Measurements from ENCODE around the gene CCDC12. TPM values are rescaled to one million over a fixed set of nuclear protein-coding genes. Genes with fewer than 3 reads are reported as not detected.

CCDC12 gene
- polyA plus RNA-seq, 1 of the 3 experiments (the other 2 are of a cell fraction), result 105 TPM

GRCh38 chr3:46883054-46883829 is 93.3 kb downstream of the CCDC12 start:
- peak overlapping the region in 1 of 2 experiments; percentile 44; a peak in 2 of 4 replicates for H3K4me3 ChIP-seq (ENCODE audit: low read depth in 2 of 2, low read length in 1 of 2)
- no peaks in the 10 kb centered on the region for H3K79me2 ChIP-seq (ENCODE audit: insufficient read depth)
- H3K36me3 ChIP-seq (replicated peaks in 1 of 2; ENCODE audit: control insufficient read depth in 1 of 2, insufficient read depth in 2 of 2, low read length in 1 of 2), result no peaks in the 10 kb centered on the region
- peak overlapping the region; percentile 82; the same call in 1 of the 2 replicates for H3K4me2 ChIP-seq
- H3K9me3 ChIP-seq, result no peaks in the 10 kb centered on the region
- H3K27ac ChIP-seq (ENCODE audit: low read depth in 2 of 2, low read length in 1 of 2), result no peak overlapping the region
- ChIA-PET POLR2A (no interaction called here), CTCF (interaction anchor here (0.9 to 31.0 kb wide), 6 partner anchors 10 to 178 kb away, joined by 3 to 480 read pairs (median 16); partner anchors contain the start of gene PTH1R)
- H3K9ac ChIP-seq, result no peak overlapping the region
- peaks cover 0 to 14% of the 10 kb centered on the region in 2 experiments; a peak in 1 of 4 replicates for H3K4me1 ChIP-seq (ENCODE audit: control insufficient read depth in 1 of 2, insufficient read depth in 2 of 2, low read depth in 1 of 2, low read length in 1 of 2)
- no peaks in the 10 kb centered on the region for H4K20me1 ChIP-seq (ENCODE audit: insufficient read depth)
- TF ChIP-seq MEF2A (IDR thresholded peaks at IDR 0.05; ENCODE audit: borderline replicate concordance, low read depth) (no peak), GABPA (IDR thresholded peaks at IDR 0.05; ENCODE audit: low read depth) (no peak), TAF1 (IDR thresholded peaks at IDR 0.05; ENCODE audit: borderline replicate concordance, low read depth, low read length) (no peak), TCF12 (IDR thresholded peaks at IDR 0.05) (no peak), CHD2 (IDR thresholded peaks at IDR 0.05; ENCODE audit: low read length, partially characterized antibody) (no peak), REST (IDR thresholded peaks at IDR 0.05; ENCODE audit: low read depth, low read length) (no peak), EZH2phosphoT487 (IDR thresholded peaks at IDR 0.05; ENCODE audit: borderline replicate concordance, low read depth) (no peak; the same call in 1 of the 2 replicates), SMC3 (IDR thresholded peaks at IDR 0.05; ENCODE audit: low read depth, low read length) (no peak), NRF1 (IDR thresholded peaks at IDR 0.05; ENCODE audit: low read depth, low read length) (no peak), RCOR1 (IDR thresholded peaks at IDR 0.05; ENCODE audit: low read length) (no peak), GATA2 (CRISPR knock-in tag; IDR thresholded peaks at IDR 0.05) (no peak), PBX3 (IDR thresholded peaks at IDR 0.05) (no peak), NFIC (IDR thresholded peaks at IDR 0.05; ENCODE audit: borderline replicate concordance) (no peak)
- peaks cover 7% of the 10 kb centered on the region for H3F3A ChIP-seq (replicated peaks; ENCODE audit: insufficient read depth)
- 2% methylated on average over 12 of the region's 78 CpGs for WGBS (ENCODE audit: low lambda C conversion rate)
- peaks cover 22% of the 10 kb centered on the region for H3K27me3 ChIP-seq (ENCODE audit: insufficient read depth)
- peak; percentile 84 for DNase-seq
- no peak overlapping the region for H2AFZ ChIP-seq (ENCODE audit: low read depth)
- no peaks in the 10 kb centered on the region for H3K9me2 ChIP-seq

Data from SK-N-SH (cell line).